Mucosa of stomach (tissue), 1 donor: Measurements from ENCODE around the gene IL4R.
"Not testable (repeated sequence)": the region's sequence is repeated elsewhere in the genome, so short reads cannot be mapped to it uniquely, and the experiment has no call there.

Experiments
- H3K27me3 ChIP-seq: one replicate; pipeline ENCODE4 v1.7.0; 2013; ENCODE audit warnings: mild to moderate bottlenecking, low read length; ENCODE audit not compliant: control insufficient read depth, insufficient read depth
- H3K36me3 ChIP-seq: one replicate; pipeline ENCODE4 v1.7.0; 2013; ENCODE audit warnings: low read length; ENCODE audit not compliant: control insufficient read depth, insufficient read depth
- H3K4me1 ChIP-seq: one replicate; pipeline ENCODE4 v1.7.0; 2013; ENCODE audit warnings: mild to moderate bottlenecking, low read length; ENCODE audit not compliant: control insufficient read depth, insufficient read depth
- H3K4me3 ChIP-seq: one replicate; pipeline ENCODE4 v1.7.0; 2013; ENCODE audit warnings: low read length
- H3K9ac ChIP-seq: one replicate; pipeline ENCODE4 v1.7.0; 2013; ENCODE audit warnings: mild to moderate bottlenecking, low read length, moderate library complexity
- H3K9me3 ChIP-seq: one replicate; pipeline ENCODE4 v1.7.0; 2013; ENCODE audit warnings: mild to moderate bottlenecking, low read length, moderate library complexity; ENCODE audit not compliant: control insufficient read depth
- donor health status: Pancreatic carcinoma.

Gene IL4R

DNA sequence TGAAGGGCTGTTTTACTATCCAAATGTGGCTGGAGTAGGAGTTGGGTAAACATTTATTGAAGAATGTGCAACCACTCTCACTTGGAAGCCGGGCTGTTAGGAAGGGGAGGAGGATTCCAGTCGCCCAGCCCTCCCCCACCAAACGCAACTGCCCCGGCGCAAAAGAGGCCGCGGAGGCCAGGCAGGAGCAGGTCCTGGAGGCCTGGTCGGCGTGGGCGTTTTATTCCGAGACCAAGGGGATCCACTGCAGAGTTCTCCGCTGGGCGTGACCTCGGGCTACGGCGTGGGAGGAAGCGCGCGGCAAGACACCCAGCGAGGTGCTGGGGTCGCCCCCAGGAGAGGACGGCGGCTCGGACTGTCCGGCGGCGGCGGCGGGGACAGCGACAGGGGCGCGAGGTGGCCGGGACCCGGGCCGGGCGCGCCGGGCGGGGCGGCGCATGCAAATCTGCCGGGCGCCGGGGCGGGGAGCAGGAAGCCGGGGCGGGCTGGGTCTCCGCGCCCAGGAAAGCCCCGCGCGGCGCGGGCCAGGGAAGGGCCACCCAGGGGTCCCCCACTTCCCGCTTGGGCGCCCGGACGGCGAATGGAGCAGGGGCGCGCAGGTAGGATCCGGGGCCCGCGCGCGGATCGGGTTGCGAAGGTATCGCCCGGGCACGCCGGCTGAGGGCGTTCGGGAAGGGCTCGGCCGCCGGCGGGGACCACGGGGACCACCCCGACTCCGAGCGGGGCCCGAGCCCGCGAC lies at the start of gene IL4R:
Gene IL4R (plus strand): TSS at position 553 of the 739 bp plus-strand sequence. CDS start 26,230 bp downstream, outside the sequence.
- H3K9me3 ChIP-seq, result no peaks in the 10 kb centered on the region
- H3K27me3 ChIP-seq, result no peaks in the 10 kb centered on the region
- H3K36me3 ChIP-seq, result no peaks in the 10 kb centered on the region
- H3K4me1 ChIP-seq, result peaks cover 40% of the 10 kb centered on the region
- H3K9ac ChIP-seq, result peak within 1 kb of the TSS; percentile 91
- H3K4me3 ChIP-seq, result peak within 1 kb of the TSS; percentile 82

DNA sequence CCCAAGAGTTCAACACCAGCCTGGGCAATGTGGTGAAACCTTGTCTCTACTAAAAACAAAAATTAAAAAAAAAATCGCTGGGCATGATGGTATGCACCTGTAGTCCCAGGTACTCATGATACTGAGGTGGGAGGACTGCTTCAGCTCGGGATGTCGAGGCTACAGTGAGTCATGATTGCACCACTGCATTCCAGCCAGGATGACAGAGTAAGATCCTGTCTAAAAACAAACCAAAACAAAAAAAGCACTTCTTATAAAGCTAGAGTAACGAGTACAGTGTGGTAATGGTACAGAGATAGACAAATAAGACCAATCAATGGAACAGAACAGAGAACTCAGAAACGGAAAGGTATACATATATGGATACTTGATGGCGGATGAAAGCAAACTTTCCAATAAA lies 49.6 kb upstream of the IL4R start:
- no peaks in the 10 kb centered on the region for H3K9me3 ChIP-seq
- H3K27me3 ChIP-seq, result no peaks in the 10 kb centered on the region
- H3K36me3 ChIP-seq, result no peaks in the 10 kb centered on the region
- H3K4me3 ChIP-seq, result no peak overlapping the region
- peaks cover 5% of the 10 kb centered on the region for H3K4me1 ChIP-seq
- no peak overlapping the region for H3K9ac ChIP-seq

DNA sequence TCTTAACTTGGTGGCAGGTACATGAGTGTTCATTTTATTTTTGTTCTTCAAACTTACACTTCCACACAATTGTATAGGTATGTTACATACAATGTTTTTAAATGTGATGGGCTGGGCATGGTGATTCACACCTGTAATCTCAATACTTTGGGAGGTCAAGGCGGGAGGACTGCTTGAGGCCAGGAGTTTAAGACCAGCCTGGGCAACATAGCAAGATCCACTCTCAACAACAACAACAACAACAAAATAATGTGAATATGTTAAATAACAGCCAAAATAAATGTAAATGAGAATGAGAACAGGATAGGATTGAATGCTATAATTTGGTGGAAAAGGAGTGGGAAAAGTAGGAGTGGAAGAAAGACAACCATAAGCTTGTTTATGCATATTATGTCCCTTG lies 47.8 kb upstream of the IL4R start:
- Histone ChIP-seq H3K9me3 (no peaks in the 10 kb centered on the region), H3K27me3 (no peaks in the 10 kb centered on the region), H3K36me3 (no peaks in the 10 kb centered on the region), H3K4me3 (no peak overlapping the region), H3K4me1 (peaks cover 5% of the 10 kb centered on the region), H3K9ac (no peak overlapping the region)

DNA sequence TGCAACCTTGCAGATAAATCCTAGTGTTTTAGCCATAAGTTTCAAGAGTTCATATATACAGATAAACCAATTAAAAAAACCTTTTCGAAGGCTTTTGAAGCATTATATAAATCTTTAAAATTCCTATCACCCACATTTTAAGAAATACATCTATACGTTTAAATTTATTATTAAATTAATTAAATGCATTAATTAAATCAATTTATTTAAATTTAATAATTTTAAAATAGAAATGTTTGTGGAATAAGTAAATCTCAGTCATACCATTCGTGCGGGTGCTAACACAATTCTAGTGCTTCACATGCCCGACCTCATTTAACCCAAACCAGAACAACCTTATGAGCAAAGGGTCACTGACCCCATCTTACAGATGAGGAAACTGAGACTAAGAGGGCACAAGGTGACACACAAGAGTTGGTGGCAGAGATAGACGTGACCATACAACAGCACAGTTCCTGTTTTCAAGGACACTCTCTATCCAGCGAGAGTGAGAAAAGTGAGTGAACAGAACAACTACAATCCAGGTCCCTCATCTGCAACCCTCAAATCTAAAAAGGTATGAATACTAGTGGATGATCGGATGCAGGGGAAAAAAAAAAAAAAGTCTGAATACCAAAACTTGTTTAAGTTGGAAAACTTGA lies 46.6 kb upstream of the IL4R start:
- Histone ChIP-seq H3K4me1 (peaks cover 5% of the 10 kb centered on the region), H3K27me3 (no peaks in the 10 kb centered on the region), H3K36me3 (no peaks in the 10 kb centered on the region), H3K4me3 (no peak overlapping the region), H3K9me3 (no peaks in the 10 kb centered on the region), H3K9ac (no peak overlapping the region)

DNA sequence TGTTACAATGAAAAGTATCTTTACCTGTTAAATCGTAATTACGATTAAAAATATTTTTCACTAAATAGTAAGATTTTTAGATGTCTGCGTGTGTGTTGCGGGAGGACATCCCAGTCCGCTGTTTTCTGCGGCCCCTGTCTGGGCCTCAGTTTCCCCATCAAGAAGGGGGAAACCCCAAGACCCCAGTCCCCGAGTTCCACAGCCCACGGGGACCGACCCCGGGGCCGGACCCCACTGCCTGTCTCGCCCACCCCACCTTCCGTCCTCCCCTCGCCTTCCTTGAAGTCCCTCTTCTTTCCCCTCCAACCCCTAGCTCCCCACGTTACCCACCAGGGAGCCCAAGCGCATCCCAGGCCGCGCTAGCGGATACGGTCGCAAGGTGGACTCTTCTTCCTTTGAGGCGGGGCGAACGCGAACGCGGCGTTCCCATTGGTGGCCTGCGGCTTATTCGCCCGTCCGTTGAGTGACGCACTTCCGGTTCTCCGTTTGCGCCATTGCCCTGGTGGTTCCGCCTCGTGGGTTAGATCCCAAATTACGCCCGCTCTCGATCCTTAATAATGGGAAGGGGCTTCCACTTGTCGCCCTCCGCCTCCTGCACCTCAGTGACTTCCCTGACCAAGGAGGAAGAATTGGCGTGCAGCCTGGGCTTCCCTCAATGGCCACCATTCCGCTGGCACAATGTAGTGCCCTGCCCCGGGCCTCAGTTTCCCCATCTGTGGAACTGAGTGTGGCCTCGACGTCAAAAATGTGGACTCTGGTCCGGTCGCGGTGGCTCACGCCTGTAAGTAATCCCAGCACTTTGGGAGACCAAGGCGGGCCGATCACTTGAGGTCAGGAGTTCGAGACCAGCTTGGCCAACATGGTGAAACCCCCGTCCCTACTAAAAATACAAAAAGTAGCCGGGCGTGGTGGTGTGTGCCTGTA lies 45.1 kb upstream of the IL4R start, which contains the start of gene NSMCE1:
Gene NSMCE1 (minus strand): TSS at position 397 of the 924 bp plus-strand sequence. CDS start 11,202 bp downstream, outside the sequence.
- peaks cover 5% of the 10 kb centered on the region for H3K4me1 ChIP-seq
- H3K4me3 ChIP-seq, result peak within 1 kb of the TSS; percentile 85
- no peaks in the 10 kb centered on the region for H3K27me3 ChIP-seq
- no peaks in the 10 kb centered on the region for H3K9me3 ChIP-seq
- H3K9ac ChIP-seq, result peak within 1 kb of the TSS; percentile 80
- no peaks in the 10 kb centered on the region for H3K36me3 ChIP-seq

DNA sequence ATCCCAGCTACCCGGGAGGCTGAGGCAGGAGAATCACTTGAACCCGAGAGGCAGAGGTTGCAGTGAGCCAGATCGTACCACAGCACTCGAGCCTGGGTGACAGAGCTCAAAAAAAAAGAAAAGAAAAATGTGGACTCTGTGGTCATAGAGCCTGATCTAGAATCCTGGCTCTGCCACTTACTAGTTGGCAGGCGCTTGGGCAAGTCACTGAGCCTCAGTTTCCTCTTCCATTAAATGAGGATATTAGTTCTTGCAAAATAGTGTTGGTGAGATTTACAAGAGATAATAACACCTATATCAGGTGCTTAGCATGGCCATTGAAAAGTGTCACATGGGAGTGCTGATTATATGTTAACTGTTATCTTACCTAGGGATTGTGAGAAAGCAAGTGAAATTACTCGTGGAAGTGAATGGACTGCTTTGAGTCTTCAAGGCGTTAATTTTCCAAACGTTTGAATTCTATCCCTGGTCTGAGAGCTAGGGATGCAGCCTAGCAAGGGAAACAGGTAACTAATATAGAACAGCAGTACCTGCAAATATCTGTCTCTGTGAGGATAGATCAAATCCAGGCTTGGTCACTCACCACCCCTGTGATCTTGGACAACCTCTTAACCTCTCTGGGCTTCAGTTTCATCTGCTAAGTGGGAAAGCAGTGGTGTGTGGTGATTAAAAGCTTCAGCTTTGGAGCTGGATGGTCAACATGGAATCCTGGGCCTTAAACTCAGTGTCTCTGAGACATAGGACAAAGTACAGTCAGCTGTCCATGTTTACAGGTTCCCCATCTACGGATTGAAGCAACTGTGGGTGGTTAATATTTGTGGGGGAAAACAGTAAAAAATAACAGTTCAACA lies 44.2 kb upstream of the IL4R start:
- Histone ChIP-seq H3K27me3 (no peaks in the 10 kb centered on the region), H3K9ac (peak overlapping the region; percentile 80), H3K4me3 (peak overlapping the region; percentile 85), H3K36me3 (no peaks in the 10 kb centered on the region), H3K9me3 (no peaks in the 10 kb centered on the region), H3K4me1 (peaks cover 5% of the 10 kb centered on the region)

DNA sequence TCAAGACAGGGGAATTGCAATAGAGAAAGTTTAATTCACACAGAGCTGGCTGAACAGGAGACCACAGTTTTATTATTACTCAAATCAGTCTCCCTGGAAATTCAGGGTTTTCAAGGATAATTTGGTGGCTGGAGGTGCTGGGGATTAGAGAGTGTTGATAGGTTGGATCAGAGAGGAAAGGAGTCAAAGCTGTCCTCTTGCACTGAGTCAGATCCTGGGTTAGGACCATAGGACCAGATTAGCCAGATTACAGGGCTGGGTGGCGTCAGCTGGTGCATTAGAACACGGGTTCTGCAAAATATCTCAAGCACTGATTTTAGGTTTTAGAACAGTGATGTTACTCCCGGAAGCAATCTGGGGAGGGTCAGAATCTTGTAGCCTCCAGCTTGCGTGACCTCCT lies 43.4 kb upstream of the IL4R start:
- H3K9ac ChIP-seq, result no peak overlapping the region
- H3K9me3 ChIP-seq, result no peaks in the 10 kb centered on the region
- H3K4me1 ChIP-seq, result peaks cover 5% of the 10 kb centered on the region
- no peaks in the 10 kb centered on the region for H3K36me3 ChIP-seq
- H3K4me3 ChIP-seq, result no peak overlapping the region
- no peaks in the 10 kb centered on the region for H3K27me3 ChIP-seq

DNA sequence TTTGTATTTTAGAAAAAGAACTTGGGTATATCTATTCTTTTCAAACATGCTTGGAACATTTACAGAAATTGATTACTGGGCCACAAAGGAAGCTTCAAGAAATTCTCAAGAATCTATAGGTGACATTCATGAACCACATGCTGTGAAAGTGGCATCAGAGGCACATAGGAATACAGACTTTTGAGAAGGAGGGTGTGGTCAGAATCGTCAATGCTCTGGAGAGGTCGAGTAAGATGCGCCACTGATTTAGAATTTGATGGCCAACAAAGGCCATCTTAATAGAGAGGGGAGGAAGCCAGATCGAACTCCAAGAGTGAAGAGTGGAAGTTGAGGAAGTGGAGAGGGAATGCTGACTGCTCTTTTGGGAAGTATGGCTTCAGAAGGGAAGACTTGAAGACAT lies 41.7 kb upstream of the IL4R start:
- Histone ChIP-seq H3K27me3 (no peaks in the 10 kb centered on the region), H3K36me3 (no peaks in the 10 kb centered on the region), H3K9me3 (no peaks in the 10 kb centered on the region), H3K4me3 (no peak overlapping the region), H3K4me1 (peaks cover 5% of the 10 kb centered on the region), H3K9ac (no peak overlapping the region)

DNA sequence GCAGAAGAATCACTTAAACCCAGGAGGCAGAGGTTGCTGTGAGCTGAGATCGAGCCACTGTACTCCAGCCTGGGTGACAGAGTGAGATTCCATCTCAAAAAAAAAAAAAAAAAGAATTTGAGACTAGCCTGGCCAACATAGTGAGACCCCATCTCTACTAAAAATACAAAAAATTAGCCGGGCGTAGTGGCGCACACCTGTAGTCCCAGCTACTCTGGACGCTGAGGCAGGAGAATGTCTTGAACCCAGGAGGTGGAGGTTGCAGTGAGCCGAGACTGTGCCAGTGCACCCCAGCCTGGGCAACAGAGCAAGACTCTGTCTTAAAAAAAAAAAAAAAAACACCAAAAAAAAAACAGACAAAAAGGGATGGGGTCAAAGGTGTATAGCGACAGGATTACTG lies 41.1 kb upstream of the IL4R start:
- not testable (repeated sequence) for H3K36me3 ChIP-seq, H3K27me3 ChIP-seq, H3K9ac ChIP-seq, H3K9me3 ChIP-seq, H3K4me1 ChIP-seq, H3K4me3 ChIP-seq

DNA sequence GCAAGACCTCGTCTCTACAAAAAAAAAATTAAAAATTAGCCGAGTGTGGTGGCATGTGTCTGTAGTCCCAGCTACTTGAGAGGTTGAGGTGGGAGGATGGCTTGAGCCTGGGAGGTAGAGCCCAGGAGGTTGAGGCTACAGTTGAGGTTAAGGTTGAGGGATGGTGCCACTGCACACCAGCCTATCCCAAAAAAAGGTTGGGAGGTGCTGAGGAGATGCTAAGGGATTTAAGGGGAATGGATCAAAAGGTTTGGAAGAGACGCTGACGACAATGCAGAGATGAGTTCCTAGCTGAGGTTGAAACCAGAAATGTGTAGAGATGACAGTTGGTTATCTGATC lies 40.5 kb upstream of the IL4R start:
- H3K36me3 ChIP-seq, result no peaks in the 10 kb centered on the region
- no peak overlapping the region for H3K4me3 ChIP-seq
- no peak overlapping the region for H3K9ac ChIP-seq
- H3K4me1 ChIP-seq, result no peaks in the 10 kb centered on the region
- H3K9me3 ChIP-seq, result no peaks in the 10 kb centered on the region
- H3K27me3 ChIP-seq, result no peaks in the 10 kb centered on the region

DNA sequence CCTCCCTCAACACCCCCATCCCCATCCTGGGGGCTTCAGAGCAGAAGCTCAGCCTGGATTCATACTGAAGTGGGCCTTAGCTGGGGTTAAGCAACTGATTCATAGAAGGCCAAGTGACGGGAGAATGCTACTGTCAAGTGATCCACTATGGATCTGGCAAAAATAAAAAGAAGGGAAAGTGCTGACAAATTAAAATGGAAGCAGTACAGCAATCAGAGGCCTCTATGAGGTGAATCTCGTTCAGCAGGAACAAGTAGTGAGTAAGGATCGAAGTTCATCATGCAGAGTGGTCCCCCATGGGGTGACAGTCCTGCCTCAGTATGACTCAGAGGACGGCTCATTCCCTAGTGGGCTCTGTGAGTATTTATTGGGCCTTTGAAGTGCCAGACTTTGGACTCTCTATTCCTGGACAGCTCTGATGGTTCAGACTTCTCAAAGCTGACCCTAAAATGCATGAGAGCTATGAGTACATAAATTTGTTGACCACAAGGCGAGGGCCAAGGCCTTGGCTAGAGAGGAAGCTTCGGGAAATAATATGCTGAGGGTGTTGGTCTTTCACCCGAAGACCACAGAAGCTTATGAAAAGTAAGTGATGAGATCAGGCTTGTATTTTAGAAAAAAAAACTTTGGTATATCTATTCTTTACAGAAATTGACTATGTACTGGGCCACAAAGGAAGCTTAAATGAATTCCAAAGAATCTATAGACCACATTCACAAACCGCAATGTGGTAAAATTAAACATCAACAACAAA lies 39.9 kb upstream of the IL4R start:
- Histone ChIP-seq H3K4me1 (no peaks in the 10 kb centered on the region), H3K36me3 (no peaks in the 10 kb centered on the region), H3K4me3 (no peak overlapping the region), H3K27me3 (no peaks in the 10 kb centered on the region), H3K9me3 (no peaks in the 10 kb centered on the region), H3K9ac (no peak overlapping the region)
